GM18870 (cell line): ENCODE results near the gene SORBS1.
"Not testable (repeated sequence)": the region's sequence is repeated elsewhere in the genome, so short reads cannot be mapped to it uniquely, and the experiment has no call there.

Experiments
- ATAC-seq: cut with Tn5 transposase; IDR thresholded peaks from one replicate; pipeline ENCODE4 v1.9.1; 2021; ENCODE audit warnings: moderate library complexity; ENCODE audit not compliant: unreplicated experiment

Gene SORBS1

DNA sequence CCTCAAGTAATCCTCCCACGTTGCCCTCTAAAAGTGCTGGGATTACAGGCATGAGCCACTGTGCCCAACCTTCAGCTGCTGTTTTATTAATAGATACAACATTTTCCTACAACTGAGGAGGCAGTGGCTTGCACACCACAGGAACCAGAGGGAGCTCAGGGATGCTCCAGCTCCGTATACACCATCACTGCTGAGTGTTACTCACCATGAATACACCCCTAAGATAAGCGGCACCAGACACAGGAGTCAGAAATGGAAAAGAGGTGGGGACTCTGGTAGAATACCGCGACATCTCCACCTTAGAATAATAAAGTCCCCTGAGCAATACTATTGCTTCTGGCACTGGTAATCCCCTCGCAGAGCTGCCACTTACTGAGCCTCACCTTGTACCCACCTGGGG lies 201.7 kb downstream of the SORBS1 start:
- ATAC-seq: no peak

DNA sequence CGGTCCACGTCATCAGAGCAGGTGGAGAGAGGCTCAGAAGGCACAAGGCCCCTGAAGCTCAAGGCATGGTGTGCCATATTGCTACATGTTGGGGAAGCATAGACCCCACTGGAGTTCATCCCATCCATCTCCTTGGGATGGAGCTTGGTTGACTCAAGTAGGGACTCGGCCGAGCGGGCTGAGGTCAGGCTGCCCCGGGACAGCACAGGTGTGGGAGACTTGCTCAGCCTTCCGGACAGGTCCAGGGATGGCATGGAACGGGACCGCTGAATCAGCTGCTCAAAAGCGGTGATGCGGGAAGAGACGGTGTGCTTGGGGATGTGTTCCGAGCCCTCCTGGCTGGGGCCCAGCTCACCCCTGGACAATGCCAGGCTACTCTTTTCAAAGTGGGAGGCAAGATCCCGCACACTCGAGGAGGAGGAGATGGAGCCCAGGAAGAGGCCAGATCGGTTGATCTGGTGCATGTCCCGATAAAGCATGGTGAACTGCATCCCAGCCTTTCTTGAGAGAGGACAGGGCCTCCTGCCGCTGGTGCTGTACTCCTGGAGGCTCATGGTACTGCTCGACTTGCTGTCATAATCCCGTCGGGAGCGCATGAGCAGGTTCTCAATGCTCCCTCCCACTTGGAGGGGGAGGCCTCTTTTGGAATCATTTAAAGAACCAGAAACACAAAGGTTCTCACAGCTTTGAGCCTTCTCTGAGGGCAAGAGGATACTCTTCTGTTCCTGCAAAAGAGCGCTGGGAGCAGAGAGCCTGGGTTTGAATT lies 204.8 kb downstream of the SORBS1 start:
- ATAC-seq: no peak

DNA sequence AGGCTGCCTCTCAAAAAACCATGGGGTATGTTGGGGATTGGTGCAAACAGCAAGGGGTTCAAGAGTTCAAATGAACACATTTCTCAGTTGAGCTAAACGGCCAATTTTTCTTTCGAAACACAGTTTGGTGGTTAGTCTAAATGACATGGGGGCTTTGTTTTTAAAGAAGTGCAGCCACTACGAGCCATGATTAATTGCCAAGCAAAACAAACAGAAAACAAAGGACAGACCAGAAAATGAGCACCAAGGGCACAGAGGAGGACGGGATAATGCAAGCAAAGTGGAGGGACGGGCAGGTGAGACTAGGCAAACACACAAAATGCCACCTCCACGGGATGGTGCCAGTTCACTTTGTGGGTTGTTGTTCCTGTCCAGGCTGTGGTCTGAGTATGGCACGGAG lies 205.9 kb downstream of the SORBS1 start:
- no peak for ATAC-seq

DNA sequence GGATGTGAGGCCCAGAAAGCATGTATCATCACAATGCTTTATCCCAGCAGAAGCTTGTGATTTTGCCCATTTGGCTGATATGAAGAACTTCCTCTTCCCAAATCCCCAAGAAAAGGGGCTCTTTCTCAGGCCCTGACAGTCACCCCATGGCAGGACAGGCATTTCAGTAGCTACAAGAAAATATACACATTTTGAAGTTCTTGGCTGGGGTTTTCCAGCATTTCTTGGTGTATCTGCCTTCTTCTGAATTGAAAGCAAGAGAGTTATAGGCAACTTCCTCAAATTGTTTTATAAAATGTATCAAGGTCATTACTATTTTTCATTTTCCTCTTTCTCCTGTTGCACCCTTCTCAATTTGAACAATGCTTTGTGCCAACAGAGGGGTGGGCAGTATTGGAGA lies 207.1 kb downstream of the SORBS1 start:
- ATAC-seq: no peak

DNA sequence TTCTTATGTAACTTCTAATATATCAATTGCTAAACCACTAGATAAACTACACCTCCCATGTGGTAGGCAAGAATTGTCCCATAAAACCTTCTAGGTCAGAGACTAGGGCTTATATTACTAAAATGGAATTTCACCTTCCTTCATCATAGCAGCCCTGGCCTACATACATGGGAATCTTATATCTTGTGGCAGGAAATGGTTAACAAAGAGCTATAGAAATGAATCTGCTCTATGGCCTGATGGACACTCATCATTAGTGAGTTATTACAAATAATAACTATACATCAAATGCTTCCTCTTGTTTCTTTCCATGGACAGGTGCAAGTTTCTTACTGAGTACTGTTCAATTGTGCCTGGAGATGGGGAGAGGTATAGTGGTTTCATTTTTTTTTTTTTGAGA lies 208.0 kb downstream of the SORBS1 start:
- no peak for ATAC-seq

DNA sequence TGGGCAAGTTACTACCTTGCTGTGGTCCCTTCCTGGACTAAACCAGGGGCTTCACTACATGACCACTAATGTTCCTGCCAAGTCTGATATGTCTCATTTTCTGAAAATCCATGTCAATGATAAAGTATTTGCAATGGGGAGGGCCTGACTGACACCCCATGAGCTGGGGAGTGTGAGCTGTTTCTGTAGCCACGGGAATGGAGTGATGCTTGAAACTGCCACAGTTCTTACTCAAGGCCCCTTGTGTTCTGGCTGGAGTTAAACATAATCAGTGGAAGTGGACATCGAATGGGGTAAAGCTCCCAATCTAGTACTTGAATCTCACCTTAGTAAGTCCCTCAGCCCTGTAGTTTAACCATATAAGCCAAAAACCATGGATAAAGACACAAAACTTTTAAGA lies 208.5 kb downstream of the SORBS1 start:
- ATAC-seq: no peak

DNA sequence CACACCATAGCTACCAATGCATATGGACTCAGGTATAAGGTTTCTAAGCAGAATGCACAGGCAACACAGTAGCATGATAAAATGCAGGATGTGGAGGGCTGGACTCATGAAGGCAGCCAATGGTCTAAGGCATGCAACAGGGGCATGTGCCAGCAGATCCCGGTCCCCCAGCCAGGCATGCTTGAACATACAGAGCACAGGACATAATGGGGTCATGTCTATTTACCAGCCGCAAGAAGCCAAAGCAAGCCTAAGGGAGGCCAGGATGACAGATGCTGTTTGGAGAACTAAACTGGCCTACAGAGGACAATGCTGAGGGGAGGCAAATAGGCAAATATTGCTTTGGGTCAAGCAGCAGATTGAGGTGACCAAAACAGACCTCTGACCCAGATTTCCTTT lies 210.3 kb downstream of the SORBS1 start:
- no peak for ATAC-seq

DNA sequence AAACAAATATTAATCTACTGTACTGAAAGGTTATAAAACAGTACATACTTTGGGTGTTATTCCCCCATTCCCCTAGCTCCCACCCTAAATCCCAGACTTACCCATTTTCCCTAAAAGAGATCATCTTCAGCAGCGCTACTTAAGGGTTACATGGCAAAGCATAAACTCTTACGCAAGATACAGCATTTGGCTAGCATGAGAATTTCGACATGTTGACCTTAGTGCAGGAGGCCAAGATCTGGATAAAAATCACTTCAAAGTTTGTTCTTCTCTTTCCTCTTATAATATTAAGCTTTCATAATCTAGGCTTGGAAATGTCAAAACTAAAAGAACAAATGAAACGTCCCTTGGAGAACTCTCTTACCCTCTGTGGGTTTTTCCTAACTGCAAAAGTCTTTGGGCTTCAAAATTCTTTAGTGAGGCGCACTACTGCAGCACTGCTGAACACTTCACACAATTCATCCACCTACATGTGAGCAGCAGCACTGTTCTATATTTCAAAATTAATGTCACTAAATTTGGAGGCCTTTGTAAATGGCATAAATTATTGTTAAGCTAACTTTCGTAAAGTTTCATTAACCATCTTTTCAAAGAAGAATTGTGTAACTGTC lies 210.8 kb downstream of the SORBS1 start:
- no peak for ATAC-seq

DNA sequence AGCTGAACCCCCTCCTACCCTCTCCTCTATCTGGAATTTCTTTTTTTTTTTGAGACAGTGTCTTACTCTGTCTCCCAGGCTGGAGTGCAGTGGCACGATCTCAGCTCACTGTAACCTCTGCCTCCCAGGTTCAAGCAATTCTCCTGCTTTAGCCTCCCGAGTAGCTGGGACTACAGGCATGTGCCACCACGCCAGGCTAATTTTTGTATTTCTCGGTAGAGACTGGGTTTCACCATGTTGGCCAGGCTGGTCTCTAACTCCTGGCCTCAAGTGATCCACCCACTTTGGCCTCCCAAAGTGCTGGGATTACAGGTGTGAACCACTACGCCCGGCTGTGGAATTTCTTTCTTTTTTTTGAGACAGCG lies 213.8 kb downstream of the SORBS1 start:
- ATAC-seq: not testable (repeated sequence)

DNA sequence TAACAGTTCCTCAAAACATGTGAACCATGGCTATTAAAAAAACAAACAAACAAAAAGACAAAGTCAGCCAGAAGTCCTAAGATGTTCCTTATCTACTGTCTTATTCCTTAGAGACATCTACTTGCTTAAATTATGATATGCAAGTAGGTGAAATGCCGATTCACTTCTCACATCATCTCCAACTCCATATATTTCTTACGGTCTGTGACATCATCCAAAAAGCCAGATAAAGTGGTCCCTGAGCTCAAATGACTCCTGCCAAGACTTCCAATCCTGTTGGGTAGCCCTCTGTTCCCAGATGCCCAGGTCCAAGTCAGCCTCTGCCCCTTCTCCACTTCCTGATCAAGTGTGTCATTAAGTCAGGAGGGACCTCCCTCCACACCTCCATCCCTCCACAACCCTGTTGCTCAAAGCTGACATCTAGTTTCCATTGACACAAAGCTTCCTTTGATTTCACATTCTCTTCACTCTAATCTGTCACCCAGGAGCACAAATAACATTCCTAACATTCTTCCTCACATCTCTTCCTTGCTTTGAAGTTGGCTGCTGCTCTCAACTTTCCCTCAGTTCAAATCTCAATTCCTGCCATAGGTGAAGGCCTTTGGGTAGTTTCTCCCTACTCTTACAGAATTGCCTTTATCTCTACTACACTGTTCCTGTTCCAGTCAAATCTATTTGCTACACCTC lies 214.3 kb downstream of the SORBS1 start:
- ATAC-seq: no peak

DNA sequence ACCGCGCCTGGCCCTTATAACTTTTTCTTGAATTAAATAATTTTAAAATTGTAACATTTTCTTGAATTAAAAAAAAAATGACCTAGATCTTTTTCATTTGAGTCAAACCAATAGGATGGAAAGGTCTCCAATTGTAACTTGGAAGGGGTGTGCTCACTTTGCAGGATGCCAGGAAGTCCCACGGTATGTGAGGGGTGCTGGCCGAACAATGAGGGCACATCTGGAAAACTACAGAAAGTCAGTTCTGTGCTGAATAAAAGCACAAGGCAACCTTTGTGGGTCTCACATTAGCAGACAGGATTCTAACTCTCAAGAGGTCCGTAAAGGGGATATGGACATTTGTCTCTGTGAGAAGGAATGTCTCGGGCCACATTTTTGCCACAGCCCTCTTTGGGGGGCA lies 217.6 kb downstream of the SORBS1 start:
- no peak for ATAC-seq

DNA sequence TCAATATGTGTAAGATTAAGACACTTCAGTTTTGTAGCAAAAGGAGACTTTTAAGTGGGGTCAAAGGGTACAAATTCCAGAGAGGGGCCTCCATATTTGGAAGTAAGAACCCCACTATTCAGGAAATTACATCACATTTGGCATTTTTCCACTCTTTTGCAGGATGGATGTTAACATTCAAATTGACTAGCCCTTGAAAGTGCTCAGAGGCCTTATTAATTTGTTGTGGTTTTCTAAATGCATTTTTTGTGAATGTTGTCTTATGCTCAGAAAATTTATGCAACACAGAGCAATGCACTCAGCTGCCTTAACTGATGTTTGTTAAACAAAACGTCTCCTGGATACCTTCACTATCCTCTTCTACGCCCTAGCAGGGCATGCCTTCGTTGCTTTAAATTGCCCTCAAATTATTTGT lies 219.4 kb downstream of the SORBS1 start:
- ATAC-seq: no peak

DNA sequence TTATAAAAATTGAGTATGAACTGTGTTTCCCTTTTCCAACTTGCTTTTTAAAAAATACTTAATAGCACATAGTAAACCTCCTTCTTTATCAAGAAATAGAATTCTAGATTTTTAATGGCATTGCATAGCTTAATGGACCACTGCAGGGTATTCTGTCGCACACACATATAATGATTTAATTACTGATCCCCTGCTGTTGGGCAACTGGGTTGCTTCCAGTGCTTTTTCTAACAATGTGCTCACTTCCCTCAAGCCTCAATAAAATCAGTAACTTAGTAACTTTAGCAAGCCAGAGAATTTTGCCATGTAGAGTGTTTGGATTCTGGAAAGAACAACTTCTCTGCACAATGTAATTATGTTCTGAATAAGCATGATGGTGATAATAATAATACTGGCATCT lies 221.3 kb downstream of the SORBS1 start:
- no peak for ATAC-seq

DNA sequence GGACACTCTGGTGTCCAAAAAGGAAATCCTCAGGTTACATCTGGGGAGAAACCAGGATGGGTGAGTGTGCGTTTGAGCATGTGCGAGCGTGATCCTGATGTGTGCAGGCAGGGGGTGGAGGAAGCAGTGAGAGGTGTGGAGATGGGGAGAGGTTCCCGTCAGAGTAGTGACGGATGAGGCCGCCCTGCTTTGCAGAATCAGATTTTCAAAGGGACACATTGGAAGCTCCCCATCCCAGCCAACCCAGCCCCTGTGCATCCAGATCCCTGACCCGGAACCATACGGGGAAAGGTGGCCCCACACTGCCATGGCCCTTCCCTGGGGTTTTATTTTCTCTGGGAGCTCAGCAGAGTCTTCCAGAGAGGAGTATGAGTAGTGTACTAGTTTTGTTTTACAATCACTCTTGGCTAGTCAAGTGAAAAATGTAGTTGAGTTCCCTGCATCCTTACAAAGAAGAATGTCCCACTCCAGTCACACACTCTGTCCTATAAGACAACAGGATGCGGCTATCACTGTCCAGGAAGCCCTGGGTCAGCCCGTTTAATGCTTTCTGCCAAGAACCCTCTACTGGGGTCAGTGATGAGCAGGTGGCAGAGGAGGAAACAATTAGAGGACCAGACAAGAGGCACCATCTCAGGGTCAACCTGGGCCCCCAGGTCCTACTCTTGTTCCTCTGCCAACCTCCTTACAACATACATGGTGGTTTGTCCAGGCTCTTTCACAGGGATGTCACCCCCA lies 223.6 kb downstream of the SORBS1 start:
- ATAC-seq: no peak

DNA sequence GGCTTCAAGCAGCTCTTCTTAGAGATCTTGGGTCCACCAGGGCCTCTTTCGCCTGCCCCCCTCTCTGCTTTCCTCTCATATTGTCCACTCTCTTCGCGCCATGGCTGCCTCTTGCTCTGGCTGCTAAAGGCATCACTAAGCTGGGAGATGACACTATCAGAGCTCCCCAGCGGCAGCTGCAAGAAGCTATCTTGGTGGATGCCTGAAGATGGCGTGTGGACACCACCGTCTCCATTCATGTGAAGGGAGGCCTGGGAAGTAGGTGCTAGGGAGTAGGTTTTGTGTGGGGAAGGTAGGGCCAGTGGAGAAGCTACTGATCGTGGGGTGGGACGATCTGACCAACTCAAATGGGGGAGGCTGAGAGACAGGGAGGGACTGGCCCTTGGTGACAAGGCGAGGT lies 224.5 kb downstream of the SORBS1 start:
- ATAC-seq: no peak

DNA sequence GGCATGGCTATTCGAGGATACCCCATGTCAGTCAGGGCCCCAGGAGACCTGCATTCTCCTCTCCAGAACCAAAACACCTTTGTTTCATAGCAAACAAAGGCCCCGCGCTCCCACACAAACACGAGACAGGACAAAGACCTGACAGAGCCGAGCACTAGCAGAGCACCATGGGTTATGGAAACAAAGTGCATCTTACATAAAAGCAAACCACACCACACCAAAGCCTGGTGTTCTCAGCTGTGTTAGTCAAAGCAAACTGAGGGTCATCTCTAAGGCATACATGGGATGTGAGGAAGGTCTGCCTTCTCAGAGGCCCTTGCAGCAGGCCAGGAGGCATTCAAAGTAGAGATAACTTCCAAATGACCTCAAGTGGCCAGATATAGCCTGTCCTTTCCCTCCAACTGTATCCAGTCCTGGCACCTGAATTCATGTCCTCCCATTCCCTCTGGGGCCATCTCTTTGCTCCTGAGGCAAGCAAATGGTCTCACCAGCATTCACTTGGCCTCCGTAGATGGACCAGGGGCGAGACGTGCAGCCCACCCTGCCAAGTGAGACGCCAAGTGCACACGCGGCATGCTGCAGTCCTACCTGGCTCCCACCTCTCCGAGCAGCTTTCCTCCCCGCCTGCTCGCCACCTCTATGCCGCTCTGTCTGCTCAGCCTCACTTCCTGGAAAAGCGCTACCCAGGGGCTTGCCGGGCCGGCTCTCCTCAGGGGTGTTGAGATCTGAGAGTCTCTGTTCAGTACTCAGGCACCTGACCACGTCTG lies 225.1 kb downstream of the SORBS1 start:
- ATAC-seq: no peak

DNA sequence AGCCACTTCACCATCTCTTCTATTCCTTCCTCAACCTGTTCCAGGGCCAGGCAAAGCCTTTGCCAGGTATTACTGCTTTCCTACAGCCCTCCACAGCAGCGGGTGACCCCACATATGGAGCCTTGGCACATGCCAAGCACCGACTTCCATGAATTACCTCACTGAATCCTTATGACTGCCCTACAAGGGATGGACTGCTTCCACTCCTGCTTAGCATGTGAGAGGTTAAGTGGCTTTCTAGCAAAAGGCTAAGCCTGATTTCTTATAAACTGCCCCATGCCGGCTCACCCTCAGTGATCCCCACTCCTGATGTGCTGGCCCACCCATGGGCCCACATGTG lies 226.4 kb downstream of the SORBS1 start:
- no peak for ATAC-seq

DNA sequence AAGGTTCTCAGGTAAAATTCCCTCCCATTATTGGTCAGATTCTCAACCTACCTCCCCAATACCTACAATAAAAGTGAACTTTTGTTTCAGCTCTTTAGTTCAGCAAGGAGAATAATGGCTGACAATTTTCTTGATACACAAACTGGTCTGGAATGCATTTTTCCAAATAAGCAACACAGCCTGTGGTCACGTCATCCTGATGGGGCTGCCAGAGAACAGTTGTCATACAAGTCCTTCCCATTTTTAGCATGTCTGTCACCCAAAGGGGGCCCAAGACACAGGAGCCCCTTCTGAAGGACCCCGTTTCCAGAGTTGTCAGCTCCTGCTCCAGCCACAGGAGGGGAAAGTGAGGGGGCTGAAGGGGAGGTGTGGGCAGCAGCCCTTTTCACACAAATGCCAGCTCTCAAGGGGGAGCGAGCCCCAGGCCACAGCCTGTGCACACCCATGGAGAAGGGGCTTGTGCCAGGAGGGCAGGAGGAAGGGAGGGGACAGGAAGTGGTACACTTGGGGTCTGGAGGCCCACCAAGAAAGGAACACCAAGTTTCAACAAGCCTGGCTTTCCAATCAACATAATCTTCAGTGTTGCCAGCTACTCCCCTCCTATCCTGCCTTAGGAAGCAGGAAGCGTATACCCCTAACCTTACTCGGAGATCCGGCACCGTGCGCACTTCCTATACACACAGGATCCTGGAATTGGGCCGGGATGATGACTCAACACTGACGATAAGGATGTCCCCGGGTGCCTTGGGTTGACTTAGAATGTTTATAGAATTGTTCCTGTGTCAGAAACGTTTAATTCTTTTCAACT lies 227.0 kb downstream of the SORBS1 start:
- ATAC-seq: no peak

DNA sequence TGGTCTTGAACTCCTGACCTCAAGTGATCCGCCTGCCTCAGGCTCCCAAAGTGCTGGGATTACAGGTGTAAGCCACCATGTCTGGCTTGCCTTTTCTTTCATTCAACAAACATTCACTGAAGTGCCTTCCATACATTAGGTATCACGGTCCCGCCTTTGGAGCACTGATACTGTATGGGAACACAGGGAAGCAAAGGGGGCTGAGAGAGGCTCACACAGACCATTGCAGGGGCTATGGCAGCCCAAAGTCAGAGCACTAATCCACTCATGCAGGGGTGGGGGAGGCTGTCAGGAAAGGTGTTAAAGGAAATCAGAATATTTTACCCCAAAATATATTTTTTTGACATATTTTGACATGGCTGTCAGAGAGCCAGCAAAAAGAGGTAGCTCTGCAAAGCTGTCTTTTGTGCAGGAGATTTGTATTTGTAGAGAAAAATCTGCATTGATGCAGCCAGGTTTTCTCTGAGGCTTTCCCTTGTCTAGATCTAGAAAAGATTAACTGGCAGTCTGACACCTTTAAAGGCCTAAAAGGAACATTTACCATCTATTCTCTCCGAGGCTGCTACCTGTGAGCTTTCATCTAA lies 228.4 kb downstream of the SORBS1 start:
- no peak for ATAC-seq

DNA sequence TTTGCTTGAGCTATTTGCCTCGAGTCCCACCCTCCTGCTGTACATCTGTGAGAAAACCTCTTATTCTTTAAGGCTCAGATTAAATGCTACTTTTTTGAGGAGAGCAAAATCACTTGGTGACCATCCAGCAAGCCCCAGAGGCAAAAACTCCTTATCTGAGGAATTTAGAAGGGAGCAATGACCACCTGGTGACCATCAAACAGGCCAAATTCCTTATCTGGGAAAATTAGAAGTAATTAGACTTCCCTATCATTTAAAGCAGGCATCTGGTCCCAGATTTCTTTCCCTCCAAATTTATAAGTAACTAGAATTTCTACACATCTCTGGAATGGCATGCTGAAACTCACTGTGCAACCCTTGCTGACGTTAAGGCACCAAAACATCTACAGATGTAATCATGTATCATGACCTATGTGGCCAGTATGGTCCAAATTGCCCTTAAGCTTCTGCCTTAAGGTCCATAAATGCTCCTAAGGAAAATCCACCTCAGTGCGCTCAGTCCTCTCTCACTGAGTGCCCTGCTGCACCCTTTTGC lies 229.5 kb downstream of the SORBS1 start:
- ATAC-seq: no peak
